Renal pelvis (tissue), 12 donors: ENCODE measurements around the gene NPHP1. TPM values are rescaled to one million over a fixed set of nuclear protein-coding genes. Genes with fewer than 3 reads are reported as not detected.
"Not testable (repeated sequence)": the region's sequence is repeated elsewhere in the genome, so short reads cannot be mapped to it uniquely, and the experiment has no call there.

Source experiments
- DNase-seq: peaks from one replicate; pipeline ENCODE4 v3.0.0-alpha.2; 2013
- long read RNA-seq, 16 experiments: transcript quantifications; one replicate each; lab custom pipeline, GENCODE V29; 2026
- polyA plus RNA-seq, 3 donors: library from polyadenylated mRNA; unstranded; fragments of 120-200 nt; gene quantifications; one replicate each; pipeline ENCODE4 v1.2.1, GENCODE V29; 2013; ENCODE audit not compliant: insufficient read length in 3 of 3

The NPHP1 gene
- 10 to 100 TPM; 13.4 to 25.2 (median 20.8) TPM for polyA plus RNA-seq
- long read RNA-seq, donor 1, partial matches to known transcripts, result 0 of 3 reads
- long read RNA-seq, donor 1, other reads (novel, unspliced or antisense), result 0 of 3 reads
- long read RNA-seq, donor 2, partial matches to known transcripts, result 0 of 3 reads
- long read RNA-seq, donor 2, other reads (novel, unspliced or antisense), result 0 of 3 reads
- long read RNA-seq, donor 3, partial matches to known transcripts, result 0 of 2 reads
- long read RNA-seq, donor 3, other reads (novel, unspliced or antisense), result 0 of 2 reads
- long read RNA-seq, donor 4, transcript NPHP1-205 (4 exons, 742 nt), result major isoform, 5 of 8 reads
- long read RNA-seq, donor 4, partial matches to known transcripts, result 0 of 8 reads
- long read RNA-seq, donor 4, other reads (novel, unspliced or antisense), result 0 of 8 reads
- long read RNA-seq, donor 5, result 0 reads
- long read RNA-seq, donor 6, partial matches to known transcripts, result 0 of 6 reads
- long read RNA-seq, donor 6, other reads (novel, unspliced or antisense), result 5 of 6 reads
- long read RNA-seq, donor 7, partial matches to known transcripts, result 0 of 2 reads
- long read RNA-seq, donor 7, other reads (novel, unspliced or antisense), result 0 of 2 reads
- long read RNA-seq, donor 8, result 0 reads
- long read RNA-seq, donor 9, partial matches to known transcripts, result 0 of 1 reads
- long read RNA-seq, donor 9, other reads (novel, unspliced or antisense), result 0 of 1 reads
- long read RNA-seq, donor 10, partial matches to known transcripts, result 0 of 3 reads
- long read RNA-seq, donor 10, other reads (novel, unspliced or antisense), result 0 of 3 reads
- long read RNA-seq, donor 11, partial matches to known transcripts, result 0 of 1 reads
- long read RNA-seq, donor 11, other reads (novel, unspliced or antisense), result 0 of 1 reads
- long read RNA-seq, donor 12, result 0 reads
- long read RNA-seq, donor 13, partial matches to known transcripts, result 0 of 3 reads
- long read RNA-seq, donor 13, other reads (novel, unspliced or antisense), result 0 of 3 reads
- long read RNA-seq, donor 14, result 0 reads
- long read RNA-seq, donor 15, partial matches to known transcripts, result 0 of 5 reads
- long read RNA-seq, donor 15, other reads (novel, unspliced or antisense), result 0 of 5 reads
- long read RNA-seq, donor 16, partial matches to known transcripts, result 13 of 15 reads
- long read RNA-seq, donor 16, other reads (novel, unspliced or antisense), result 0 of 15 reads

GRCh38 chr2:110204408-110205385 is at the start of gene NPHP1:
Gene NPHP1, minus strand, starts transcription at chr2:110205013. Its CDS starts 45 bp downstream, at chr2:110204968.
- DNase-seq, result peak; percentile 88

DNA sequence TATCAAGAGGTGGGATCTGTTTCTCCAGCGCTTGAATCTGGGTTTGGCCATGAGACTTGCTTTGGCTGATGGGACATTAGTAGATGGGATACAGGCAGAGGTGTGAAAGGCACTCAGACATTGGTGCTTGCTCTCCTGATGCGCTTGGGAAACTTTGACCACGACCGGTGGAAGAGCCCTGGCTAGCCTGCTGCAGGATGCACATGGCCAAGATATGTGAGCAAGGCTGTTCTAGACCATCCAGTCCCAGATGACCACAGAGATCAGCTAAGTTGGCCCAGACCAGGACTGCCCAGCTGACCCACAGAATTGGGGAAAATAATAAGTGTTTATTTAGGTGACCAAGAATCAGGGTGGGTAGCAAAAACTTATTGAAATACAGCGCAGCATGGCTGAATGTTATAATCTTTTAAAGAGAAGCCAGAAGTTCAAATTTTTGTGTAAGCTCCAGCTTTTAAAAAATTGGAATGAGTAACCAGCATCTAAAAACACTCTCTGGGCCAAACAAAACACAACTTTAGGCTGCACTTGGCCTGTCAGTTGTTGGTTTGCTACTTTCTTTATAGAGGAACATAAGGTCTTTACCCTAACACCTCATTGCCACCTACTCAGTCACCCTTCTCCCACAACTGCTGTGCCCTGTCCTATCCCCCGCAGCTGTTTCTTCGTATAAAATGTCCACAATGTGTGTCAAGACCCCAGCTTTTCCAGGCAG is 43.4 kb upstream of the NPHP1 start:
- not testable (repeated sequence) for DNase-seq

GRCh38 chr2:110245488-110246435 is 40.9 kb upstream of the NPHP1 start:
- not testable (repeated sequence) for DNase-seq

- not testable (repeated sequence) for DNase-seq
These were observed 38.5 kb upstream of the NPHP1 start for GRCh38 chr2:110243283-110243682.

GRCh38 chr2:110234514-110234913 is 29.7 kb upstream of the NPHP1 start:
- DNase-seq, result not testable (repeated sequence)

GRCh38 chr2:110229886-110230285 is 25.1 kb upstream of the NPHP1 start:
- DNase-seq, result not testable (repeated sequence)

DNA sequence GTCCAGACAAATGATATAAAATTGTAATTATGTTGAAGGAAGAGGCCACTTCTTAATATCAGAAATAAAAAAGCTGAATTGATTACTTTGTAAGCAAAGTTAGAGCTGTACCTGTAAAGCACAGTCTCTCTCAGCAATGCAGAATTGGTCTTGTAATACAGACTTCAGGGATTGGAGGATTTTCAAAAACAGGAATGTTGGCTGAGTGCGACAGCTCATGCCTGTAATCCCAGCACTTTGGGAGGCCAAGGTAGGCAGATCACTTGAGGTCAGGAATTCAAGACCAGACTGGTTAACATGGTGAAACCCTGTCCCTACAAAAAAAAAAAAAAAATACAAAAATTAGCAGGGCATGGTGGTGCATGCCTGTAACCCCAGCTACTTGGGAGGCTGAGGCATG is 17.8 kb upstream of the NPHP1 start:
- DNase-seq, result not testable (repeated sequence)

GRCh38 chr2:110221938-110222337 is 17.1 kb upstream of the NPHP1 start:
- DNase-seq, result no peak

DNA sequence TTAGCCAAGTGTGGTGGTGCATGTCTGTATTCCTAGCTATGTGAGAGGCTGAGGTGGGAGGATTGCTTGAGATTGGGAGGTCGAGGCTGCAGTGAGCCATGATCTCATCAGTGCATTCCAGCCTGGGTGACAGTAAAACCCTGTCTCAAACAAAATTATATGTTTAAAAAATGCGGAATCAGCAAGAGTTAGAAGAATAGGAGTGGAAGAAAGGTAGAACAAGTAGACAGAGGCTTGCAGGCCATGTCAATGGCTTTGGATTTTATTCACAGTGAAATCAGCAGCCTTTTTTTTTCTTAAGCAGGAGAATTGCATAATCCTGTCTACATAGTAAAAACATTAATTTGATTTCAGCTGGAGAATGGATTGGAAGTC is 15.4 kb upstream of the NPHP1 start:
- no peak for DNase-seq

DNA sequence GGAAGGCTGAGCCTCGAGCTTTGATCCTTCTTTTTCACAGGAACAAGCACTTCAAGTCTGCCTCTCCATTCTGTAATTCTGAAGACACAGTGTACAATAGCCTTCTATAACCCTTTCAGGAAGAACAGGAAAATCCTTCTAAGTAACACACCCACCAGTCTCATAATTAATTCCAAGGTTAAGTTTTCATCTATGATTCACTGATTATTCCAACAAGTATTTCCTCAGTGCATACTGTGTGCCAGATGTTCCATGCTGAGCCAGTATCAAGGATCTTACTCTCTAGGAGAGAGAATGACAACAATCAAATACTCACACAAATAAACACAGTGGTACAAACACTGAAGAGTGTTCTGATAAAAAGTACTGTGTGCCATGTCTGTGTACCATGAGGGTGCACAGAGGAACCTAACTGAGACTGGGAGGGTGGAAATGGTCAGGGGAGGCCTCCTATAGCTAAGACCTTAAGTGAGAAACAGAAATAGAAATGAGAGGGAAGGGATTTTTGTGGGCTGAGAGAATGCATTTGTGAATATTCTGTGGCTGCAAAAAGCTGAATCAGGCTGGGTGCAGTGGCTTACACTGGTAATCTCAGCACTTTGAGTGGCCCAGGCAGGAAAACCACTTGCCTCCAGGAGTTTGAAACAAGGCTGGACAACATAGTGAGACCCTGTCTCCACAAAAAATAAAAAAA is 14.8 kb upstream of the NPHP1 start:
- DNase-seq, result no peak

DNA sequence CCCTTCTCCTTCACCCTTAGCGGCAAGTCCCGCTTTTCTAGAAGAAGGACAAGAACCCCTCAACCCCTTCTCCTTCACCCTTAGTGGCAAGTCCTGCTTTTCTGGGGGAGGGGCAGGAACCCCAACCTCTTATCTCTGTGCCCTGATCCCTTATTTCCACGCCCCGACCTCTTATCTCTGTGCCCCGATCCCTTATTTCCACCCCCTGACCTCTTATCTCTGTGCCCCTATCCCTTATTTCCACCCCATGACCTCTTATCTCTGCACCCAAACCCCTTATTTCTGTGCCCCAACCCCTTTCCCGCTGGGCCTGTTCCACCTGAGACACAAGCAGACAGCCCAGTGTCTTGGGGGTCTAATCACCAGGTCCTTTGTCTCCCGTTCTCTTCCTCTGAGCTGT is 14.1 kb upstream of the NPHP1 start:
- DNase-seq, result not testable (repeated sequence)

DNA sequence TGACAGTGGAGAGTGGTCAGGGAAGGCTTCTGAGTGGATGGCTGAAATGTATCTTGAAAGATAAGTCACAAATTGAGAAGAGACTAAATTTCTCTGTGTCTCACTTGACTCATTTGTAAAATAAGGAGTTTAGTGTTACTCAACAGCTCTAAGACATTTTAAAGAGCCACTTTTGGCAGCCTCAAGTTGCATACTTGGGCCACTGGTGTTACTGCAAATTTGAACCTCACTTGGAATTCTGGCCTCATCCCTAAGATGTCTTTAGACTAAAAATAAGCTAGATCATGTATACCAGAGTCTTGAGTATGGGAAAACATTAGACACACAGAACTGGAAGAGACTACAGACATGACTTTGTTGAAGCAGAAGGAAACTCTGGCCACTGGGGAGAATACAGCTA is 12.0 kb upstream of the NPHP1 start:
- DNase-seq, result no peak

GRCh38 chr2:110216199-110216598 is 11.4 kb upstream of the NPHP1 start:
- no peak for DNase-seq

DNA sequence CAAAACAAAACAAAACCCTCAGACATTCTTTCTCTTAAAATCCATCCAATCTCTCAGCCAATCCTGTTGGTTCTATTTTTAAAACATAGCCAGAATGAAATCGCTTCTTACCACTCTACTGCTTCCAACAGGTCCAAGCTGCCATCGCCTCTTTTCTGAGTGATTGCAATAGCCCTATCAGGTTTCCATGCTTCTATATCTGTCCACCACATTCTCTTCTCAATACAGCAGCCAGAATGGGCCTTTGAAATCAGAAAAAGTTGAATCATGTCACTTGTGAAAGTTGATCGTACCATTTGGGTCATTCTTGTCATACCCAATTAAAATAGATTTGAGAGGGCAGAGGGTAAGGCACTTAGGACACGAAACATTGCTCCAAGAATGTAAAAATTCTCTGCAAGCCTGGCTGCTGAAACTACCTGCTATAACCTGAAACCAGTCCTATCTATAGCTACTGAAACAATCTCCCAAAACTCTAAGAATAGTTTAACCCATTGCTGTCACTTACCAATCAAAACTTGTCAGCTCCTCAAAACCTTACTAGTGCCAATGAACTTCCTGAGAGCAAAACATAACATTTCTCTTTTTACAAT is 10.8 kb upstream of the NPHP1 start:
- no peak for DNase-seq

GRCh38 chr2:110215091-110215490 is 10.3 kb upstream of the NPHP1 start:
- no peak for DNase-seq

DNA sequence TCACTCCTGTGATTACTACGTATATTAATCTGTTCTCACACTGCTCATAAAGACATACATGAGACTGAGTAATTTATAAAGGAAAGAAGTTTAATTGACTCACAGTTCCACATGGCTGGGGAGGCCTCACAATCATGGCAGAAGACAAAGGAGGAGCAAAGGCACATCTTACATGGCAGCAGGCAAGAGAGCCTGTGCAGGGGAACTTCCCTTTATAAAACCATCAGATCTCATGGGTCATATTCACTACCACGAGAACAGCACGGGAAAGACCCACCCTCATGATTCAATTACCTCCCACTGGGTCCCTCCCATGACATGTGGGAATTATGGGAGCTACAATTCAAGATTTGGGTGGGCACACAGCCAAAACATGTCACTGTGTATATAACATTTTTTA is 8.7 kb upstream of the NPHP1 start:
- not testable (repeated sequence) for DNase-seq

GRCh38 chr2:110211938-110212858 is 7.4 kb upstream of the NPHP1 start, which contains the start of gene MTLN:
Gene MTLN, minus strand, starts transcription at chr2:110212547. Its CDS starts 22 bp downstream, at chr2:110212525.
- DNase-seq, result peak; percentile 78
